Body of pancreas (tissue), 4 donors: ENCODE measurements around the gene SLC30A1. TPM values are rescaled to one million over a fixed set of nuclear protein-coding genes. Genes with fewer than 3 reads are reported as not detected.

Experiments used
- ATAC-seq: fragments of 150-250 bp; one replicate; pipeline ENCODE4 v1.9.1; 2016
- DNase-seq, 4 donors: peaks; one replicate each; pipeline ENCODE4 v3.0.0-alpha.2; 2019
- H3K27ac ChIP-seq, 4 donors: fragments of 200-600 bp; sonication (generic); 1 replicate in 3 of 4; 2 replicates in 1 of 4; pipeline versions ENCODE4 v1.5.1 to v1.6.1; 2016 to 2019; ENCODE audit warnings: mild to moderate bottlenecking in 1 of 4, mixed read lengths in 1 of 4, moderate library complexity in 1 of 4
- H3K27me3 ChIP-seq, 2 donors: fragments of 200-600 bp; sonication (generic); one replicate each; pipeline ENCODE4 v1.6.0; 2016; ENCODE audit warnings: mild to moderate bottlenecking in 1 of 2
- H3K36me3 ChIP-seq, 2 donors: fragments of 200-600 bp; sonication (generic); replicated peaks in 1 of 2; 2 replicates each; pipeline ENCODE4 v1.5.1; 2016; ENCODE audit warnings: low read depth in 2 of 2; ENCODE audit not compliant: insufficient read depth in 1 of 2
- H3K4me1 ChIP-seq: fragments of 200-600 bp; sonication (generic); one replicate; pipeline ENCODE4 v1.6.0; 2016
- H3K4me3 ChIP-seq, 2 donors: fragments of 200-600 bp; sonication (generic); 1 replicate in 1 of 2; 2 replicates in 1 of 2; pipeline ENCODE4 v1.5.1; 2016 to 2019
- H3K9me3 ChIP-seq, 3 donors: fragments of 200-600 bp; sonication (generic); 1 replicate in 2 of 3; 2 replicates in 1 of 3; pipeline ENCODE4 v1.5.1; 2016
- POLR2A ChIP-seq, 3 donors: fragments of 450-650 bp; IDR thresholded peaks; one replicate each; pipeline ENCODE4 v1.6.1; 2016; ENCODE audit warnings: antibody characterized with exemption in 3 of 3, mild to moderate bottlenecking in 2 of 3
- WGBS, 2 donors: methylation state at CpG; one replicate each; pipeline ENCODE4 v1.1.5; 2017; 5-methylcytosine and 5-hydroxymethylcytosine counted together
- intact Hi-C: fragments of 100-400 bp; cut with DNase I; formaldehyde crosslinking; loops from one replicate; pipeline ENCODE4 v1.15.1; 2023
- total RNA-seq, 2 donors: library from RNA; depleted of rRNA; stranded (reverse); fragments of >200 nt; gene quantifications; one replicate each; pipeline ENCODE4 v1.1.0, GENCODE V29; 2016
- TF ChIP-seq, protein P1 (sequence below), 7 experiments: fragments of 450-650 bp in 4 of 7; fragments of 200-600 bp in 3 of 7; sonication (generic) in 3 of 7; IDR thresholded peaks; one replicate each; pipeline ENCODE4 v1.5.1; 2016 to 2019; ENCODE audit warnings: antibody characterized with exemption in 7 of 7

SLC30A1 gene
- total RNA-seq, 2 donors from 2014 or later = 7.3 to 11.5 TPM

DNA sequence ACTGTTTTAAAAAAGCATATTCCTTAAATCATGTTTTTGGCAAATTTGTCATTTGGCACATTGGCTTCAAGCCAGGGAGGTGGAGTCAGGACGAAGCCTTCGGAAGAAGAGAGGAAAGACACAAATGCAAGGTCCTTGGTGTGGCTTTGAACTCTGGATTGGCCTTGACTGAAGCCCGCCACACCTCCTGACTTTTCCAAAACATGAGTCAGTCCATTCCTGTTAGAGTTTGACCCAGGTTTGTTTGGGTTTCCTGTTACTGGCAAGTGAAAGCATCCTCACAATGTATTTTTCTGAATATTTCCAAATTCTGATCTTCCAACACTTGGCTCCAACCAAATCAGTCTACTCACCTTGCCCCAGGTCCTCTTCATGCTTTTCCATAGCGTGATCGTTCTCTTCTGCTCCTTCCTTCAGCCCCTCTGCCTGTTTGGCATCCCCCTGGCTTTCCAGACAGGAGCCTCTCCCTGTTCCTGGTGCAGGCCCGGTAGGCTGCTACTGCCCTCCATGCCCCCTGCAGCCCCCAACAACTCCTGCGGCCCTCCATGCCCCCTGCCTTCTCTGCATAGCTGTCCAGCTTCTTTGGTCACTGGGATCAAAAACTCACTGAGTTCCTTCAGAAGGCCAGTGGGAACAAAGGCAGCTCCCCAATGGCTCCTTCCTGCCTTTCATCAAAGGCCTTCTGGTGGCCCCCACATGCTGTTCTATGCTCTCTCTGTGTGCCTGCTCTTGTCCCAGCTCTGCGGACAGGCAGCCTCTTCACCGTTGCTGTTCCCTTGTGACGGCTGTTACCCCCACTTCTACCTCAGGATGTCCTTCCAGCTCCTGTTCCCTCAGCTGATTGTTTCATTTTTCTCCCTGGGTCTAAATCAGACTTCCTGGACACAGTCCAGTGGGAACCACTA is 30.4 kb upstream of the SLC30A1 start:
- no peaks in the 10 kb centered on the region for H3K27me3 ChIP-seq
- no peak overlapping the region for H3K4me3 ChIP-seq
- intact Hi-C loops = no loop called here
- H3K27ac ChIP-seq = no peak overlapping the region
- 66 to 75% methylated on average over 9 to 10 of the region's 10 CpGs for WGBS, 2 donors
- TF ChIP-seq, protein P1, sequence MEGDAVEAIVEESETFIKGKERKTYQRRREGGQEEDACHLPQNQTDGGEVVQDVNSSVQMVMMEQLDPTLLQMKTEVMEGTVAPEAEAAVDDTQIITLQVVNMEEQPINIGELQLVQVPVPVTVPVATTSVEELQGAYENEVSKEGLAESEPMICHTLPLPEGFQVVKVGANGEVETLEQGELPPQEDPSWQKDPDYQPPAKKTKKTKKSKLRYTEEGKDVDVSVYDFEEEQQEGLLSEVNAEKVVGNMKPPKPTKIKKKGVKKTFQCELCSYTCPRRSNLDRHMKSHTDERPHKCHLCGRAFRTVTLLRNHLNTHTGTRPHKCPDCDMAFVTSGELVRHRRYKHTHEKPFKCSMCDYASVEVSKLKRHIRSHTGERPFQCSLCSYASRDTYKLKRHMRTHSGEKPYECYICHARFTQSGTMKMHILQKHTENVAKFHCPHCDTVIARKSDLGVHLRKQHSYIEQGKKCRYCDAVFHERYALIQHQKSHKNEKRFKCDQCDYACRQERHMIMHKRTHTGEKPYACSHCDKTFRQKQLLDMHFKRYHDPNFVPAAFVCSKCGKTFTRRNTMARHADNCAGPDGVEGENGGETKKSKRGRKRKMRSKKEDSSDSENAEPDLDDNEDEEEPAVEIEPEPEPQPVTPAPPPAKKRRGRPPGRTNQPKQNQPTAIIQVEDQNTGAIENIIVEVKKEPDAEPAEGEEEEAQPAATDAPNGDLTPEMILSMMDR (IDR thresholded peaks at IDR 0.05) = no peak
- TF ChIP-seq POLR2A (IDR thresholded peaks at IDR 0.05) = no peak
- H3K4me1 ChIP-seq = peaks cover 5% of the 10 kb centered on the region
- DNase-seq (no peak), ATAC-seq (no peak)
- H3K9me3 ChIP-seq = no peaks in the 10 kb centered on the region
- no peaks in the 10 kb centered on the region for H3K36me3 ChIP-seq

DNA sequence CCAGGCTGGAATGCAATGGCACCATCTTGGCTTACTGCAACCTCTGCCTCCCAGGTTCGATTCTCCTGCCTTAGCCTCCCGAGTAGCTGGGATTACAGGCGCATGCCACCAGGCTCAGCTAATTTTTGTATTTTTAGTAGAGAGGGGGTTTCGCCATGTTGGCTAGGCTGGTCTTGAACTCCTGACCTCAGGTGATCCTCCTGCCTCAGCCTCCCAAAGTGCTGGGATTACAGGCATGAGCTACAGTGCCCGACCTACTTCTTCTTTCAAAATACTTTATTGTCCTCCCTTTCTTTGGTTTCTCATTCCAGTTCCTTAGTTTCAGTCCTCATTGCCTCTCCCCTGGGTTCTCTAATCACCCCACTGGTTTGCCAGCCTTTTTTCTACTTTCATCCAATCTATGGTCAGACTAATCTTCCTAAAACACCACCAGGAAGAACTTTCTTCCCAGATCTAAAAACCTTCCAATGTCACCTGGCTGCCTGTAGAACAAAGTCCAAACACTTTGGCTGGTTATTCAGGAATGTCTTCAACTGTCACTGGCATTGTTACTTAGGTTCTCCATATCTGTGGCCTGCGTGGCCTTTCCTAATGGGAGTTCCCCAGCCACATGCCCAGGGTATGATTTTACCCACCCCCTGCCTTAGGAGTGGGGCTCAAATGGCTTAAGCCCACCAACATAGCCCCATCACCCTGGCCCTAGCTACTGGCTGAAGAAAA is 29.0 kb upstream of the SLC30A1 start:
- Histone ChIP-seq H3K4me3 (no peak overlapping the region), H3K9me3 (no peaks in the 10 kb centered on the region), H3K27ac (no peak overlapping the region), H3K4me1 (peaks cover 5% of the 10 kb centered on the region), H3K36me3 (no peaks in the 10 kb centered on the region), H3K27me3 (no peaks in the 10 kb centered on the region)
- no peak for TF ChIP-seq POLR2A (IDR thresholded peaks at IDR 0.05)
- ATAC-seq = no peak
- intact Hi-C loops = no loop called here
- WGBS, 2 donors = 84 to 85% methylated on average over 6 of the region's 6 CpGs
- no peak for DNase-seq

DNA sequence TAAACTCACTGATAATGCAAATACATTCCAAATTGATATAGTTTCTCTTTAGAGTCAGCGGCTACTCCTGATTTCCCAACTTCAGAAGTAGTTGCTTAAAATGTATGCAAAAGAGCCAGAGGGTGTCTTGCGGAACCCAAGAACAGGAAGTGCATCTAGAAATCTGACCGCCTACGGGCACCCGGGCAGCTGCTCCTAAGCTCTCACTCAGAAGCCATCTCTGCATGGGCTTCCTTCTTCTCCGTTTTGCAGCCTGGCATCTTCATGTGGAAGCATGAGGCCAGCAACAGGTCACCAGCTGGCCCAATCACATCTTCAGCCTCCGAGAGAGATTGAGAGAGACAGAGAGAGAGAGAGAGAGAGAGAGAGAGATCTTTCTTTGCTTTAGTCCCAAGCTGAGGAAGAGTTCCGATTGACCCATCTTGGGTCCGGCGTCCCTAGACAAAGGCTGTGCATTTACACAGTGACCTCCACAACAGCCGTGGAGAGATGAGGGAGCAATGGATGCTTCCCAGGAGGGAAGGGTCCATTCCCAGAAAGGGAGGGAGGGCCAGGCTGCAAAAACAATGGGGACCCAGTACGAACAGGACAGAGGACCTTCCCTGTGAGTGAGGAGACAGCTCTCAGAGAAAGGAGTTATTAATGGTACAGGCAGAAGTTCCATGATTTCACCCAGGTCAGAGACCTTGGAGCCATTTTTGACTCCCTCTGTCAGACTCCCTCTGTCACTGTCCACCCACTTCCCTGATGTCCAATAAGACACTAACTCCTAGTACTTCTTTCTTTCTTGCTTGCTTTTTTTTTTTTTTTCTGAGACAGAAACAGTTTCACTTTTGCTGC is 28.2 kb upstream of the SLC30A1 start:
- Histone ChIP-seq H3K27me3 (no peaks in the 10 kb centered on the region), H3K27ac (peak overlapping the region in 1 of 4 donors; percentile 65), H3K9me3 (no peaks in the 10 kb centered on the region), H3K36me3 (no peaks in the 10 kb centered on the region), H3K4me3 (no peak overlapping the region), H3K4me1 (peaks cover 5% of the 10 kb centered on the region)
- WGBS, 2 donors = 70 to 83% methylated on average over 12 of the region's 12 CpGs
- DNase-seq (peak in 1 of 4 donors; percentile 66), ATAC-seq (no peak)
- TF ChIP-seq POLR2A (IDR thresholded peaks at IDR 0.05) = no peak
- TF ChIP-seq, protein P1 (IDR thresholded peaks at IDR 0.05) = no peak
- intact Hi-C loops = no loop called here

DNA sequence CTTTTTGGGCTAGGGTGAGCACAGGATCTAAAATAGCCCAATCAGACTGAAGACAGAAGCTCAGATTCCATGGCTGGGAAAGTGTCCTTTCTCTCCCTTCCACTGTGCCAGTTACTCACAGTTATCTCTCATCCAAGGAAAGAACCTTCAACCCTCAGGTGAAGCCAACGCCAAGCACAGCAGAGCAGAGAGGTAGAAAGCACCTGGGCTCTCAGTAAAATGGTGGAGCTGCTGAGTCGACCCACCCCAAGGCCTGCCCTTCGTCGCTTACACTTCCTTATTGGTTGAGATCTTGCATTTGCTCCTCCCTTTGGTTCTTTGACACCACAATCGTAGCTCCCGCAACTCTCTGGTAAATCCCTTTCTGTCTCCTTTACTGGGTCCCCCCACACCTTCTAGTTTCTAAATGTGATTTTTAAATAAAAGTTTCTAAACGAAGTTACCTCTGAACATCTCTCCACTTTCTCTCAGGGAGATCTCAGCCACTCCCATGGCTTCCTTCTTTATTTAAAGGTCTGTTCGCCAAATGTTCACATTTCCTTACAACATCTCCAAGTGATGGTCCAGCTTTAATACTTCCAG is 27.5 kb upstream of the SLC30A1 start:
- DNase-seq = no peak
- intact Hi-C loops = no loop called here
- Histone ChIP-seq H3K4me3 (no peak overlapping the region), H3K36me3 (no peaks in the 10 kb centered on the region), H3K27me3 (no peaks in the 10 kb centered on the region), H3K9me3 (no peaks in the 10 kb centered on the region), H3K27ac (peak overlapping the region in 1 of 4 donors; percentile 65), H3K4me1 (peaks cover 5% of the 10 kb centered on the region)
- WGBS, 2 donors = 75 to 87% methylated on average over 8 of the region's 8 CpGs
- no peak for ATAC-seq
- TF ChIP-seq, protein P1 (IDR thresholded peaks at IDR 0.05) = no peak
- no peak for TF ChIP-seq POLR2A (IDR thresholded peaks at IDR 0.05)
